ENCODE results near the gene SERPIND1. TPM values are rescaled to one million over a fixed set of nuclear protein-coding genes. Genes with fewer than 3 reads are reported as not detected.
A peak's percentile ranks its signal among the peaks of the same experiment; 100 is the strongest.

The SERPIND1 gene
- total and polyA plus RNA-seq, 10 of the 15 experiments (the other 5 are each of a cell fraction or from before 2014, with no cell fraction given): 0.08 to 0.85 (median 0.38) TPM; not detected in 1

- TF ChIP-seq MEF2B (IDR thresholded peaks at IDR 0.05; ENCODE audit: partially characterized antibody, poor library complexity, severe bottlenecking) (no peak), POLR2AphosphoS2 (IDR thresholded peaks at IDR 0.05; ENCODE audit: low read depth, low read length) (no peak), ZNF687 (IDR thresholded peaks at IDR 0.05) (no peak)
Measured at GRCh38 chr22:20815477-20816050, 41.7 kb downstream of the SERPIND1 start (continued).

- H3K79me2 ChIP-seq (ENCODE audit: control insufficient read depth, insufficient read depth, low read length): no peaks in the 10 kb centered on the region
- SMC1A ChIA-PET (ENCODE audit: uncharacterized antibody, unreplicated experiment): no interaction called here
- intact Hi-C loops (cut with micrococcal nuclease; ENCODE audit: unreplicated experiment) (no loop called here), in situ Hi-C loops (cut with MboI) (no loop called here)
- no peaks in the 10 kb centered on the region for H3K9me3 ChIP-seq (replicated peaks; ENCODE audit: control insufficient read depth, insufficient read depth, low read length)
- FAIRE-seq (no peak), ATAC-seq (no peak), DNase-seq (ENCODE audit: low read depth, low spot score) (no peak)
- TF ChIP-seq, protein P1, sequence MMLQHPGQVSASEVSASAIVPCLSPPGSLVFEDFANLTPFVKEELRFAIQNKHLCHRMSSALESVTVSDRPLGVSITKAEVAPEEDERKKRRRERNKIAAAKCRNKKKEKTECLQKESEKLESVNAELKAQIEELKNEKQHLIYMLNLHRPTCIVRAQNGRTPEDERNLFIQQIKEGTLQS (IDR thresholded peaks at IDR 0.05; ENCODE audit: borderline replicate concordance, extremely low read depth, low read depth, low read length): no peak
- no peak for TF ChIP-seq MTA2 (IDR thresholded peaks at IDR 0.05; ENCODE audit: low read depth)
- H3K4me1 ChIP-seq (ENCODE audit: control insufficient read depth, insufficient read depth, low read length): no peaks in the 10 kb centered on the region
- no peaks in the 10 kb centered on the region for H3K27me3 ChIP-seq (replicated peaks in 1 of 2; ENCODE audit: control insufficient read depth in 2 of 2, insufficient read depth in 2 of 2, low read length in 1 of 2)
- no peak overlapping the region for H3K9ac ChIP-seq (ENCODE audit: control insufficient read depth, insufficient read depth, low read length)
- RAD21 ChIA-PET (ENCODE audit: unreplicated experiment): no interaction called here
- no peak overlapping the region for H3K4me3 ChIP-seq
- H3K27ac ChIP-seq (ENCODE audit: control insufficient read depth, insufficient read depth): no peak overlapping the region
- CTCF ChIA-PET: interaction anchor here (0.6 kb wide), 1 partner anchor 1412 kb away, joined by 3 read pairs; no protein-coding TSS in a partner anchor
- 96% methylated on average over 6 of the region's 6 CpGs for WGBS (ENCODE audit: insufficient coverage, insufficient replicate concordance, low lambda C conversion rate, missing lambda C conversion rate)
- no peaks in the 10 kb centered on the region for H4K20me1 ChIP-seq (ENCODE audit: control insufficient read depth, insufficient read depth)
- H2AFZ ChIP-seq (ENCODE audit: control insufficient read depth, low read depth, low read length): no peak overlapping the region
- no peak overlapping the region for H3K4me2 ChIP-seq (ENCODE audit: control insufficient read depth, insufficient read depth)
- POLR2A ChIA-PET: no interaction called here
- TSS peak; percentile 20 for BruUV-seq (replicated peaks)
- peaks cover 8 to 9% of the 10 kb centered on the region in 2 experiments; a peak in 2 of 4 replicates for H3K36me3 ChIP-seq (ENCODE audit: control insufficient read depth in 2 of 2, insufficient read depth in 2 of 2, low read length in 1 of 2)
Measured at GRCh38 chr22:20816559-20816958, 42.6 kb downstream of the SERPIND1 start.

Measured in GM12878 (cell line).